K562 (cell line): Measurements from ENCODE around the gene TXNRD3.

Source experiments
- JUN ChIP-seq, 2 experiments: sonication (generic) in 1 of 2; formaldehyde crosslinking in 1 of 2; IDR thresholded peaks; 2 replicates each; pipeline versions ENCODE4 v1.6.1 to v1.8.0; 2012 to 2022; ENCODE audit warnings: borderline replicate concordance in 2 of 2, mild to moderate bottlenecking in 2 of 2, improper control_type of control experiment in 1 of 2, low read depth in 1 of 2, low read length in 1 of 2, missing genetic modification reagents in 1 of 2
- NFIX ChIP-seq: fragments of 250-450 bp; sonication (Bioruptor Pico); IDR thresholded peaks from 2 replicates; pipeline ENCODE4 v1.4.0; 2020; ENCODE audit warnings: low read depth, mild to moderate bottlenecking, moderate library complexity
- NR2C2 ChIP-seq, 2 experiments: fragments of 200-800 bp in 1 of 2; sonication (Bioruptor generic) in 1 of 2; sonication (generic) in 1 of 2; formaldehyde crosslinking in 1 of 2; IDR thresholded peaks; 2 replicates each; pipeline versions ENCODE4 v1.6.1 to v1.8.0; 2016 to 2022; ENCODE audit warnings: mild to moderate bottlenecking in 1 of 2, missing compliant biosample characterization in 1 of 2, missing genetic modification characterization in 1 of 2, missing genetic modification reagents in 1 of 2
- POLR2AphosphoS5 ChIP-seq: IDR thresholded peaks from 2 replicates; pipeline ENCODE4 v1.6.1; 2011; ENCODE audit warnings: mild to moderate bottlenecking, low read depth, low read length, moderate library complexity; ENCODE audit not compliant: control insufficient read depth, insufficient read depth

GRCh38 chr3:126671521-126671920 lies 16.6 kb upstream of the TXNRD3 start:
- TF ChIP-seq JUN (IDR thresholded peaks at IDR 0.05; ENCODE audit: borderline replicate concordance, low read depth, low read length) (no peak), JUN (CRISPR knock-in tag; IDR thresholded peaks at IDR 0.05; ENCODE audit: borderline replicate concordance) (no peak), POLR2AphosphoS5 (no peak), NFIX (CRISPR knock-in tag) (no peak), NR2C2 (CRISPR knock-in tag; IDR thresholded peaks at IDR 0.05) (no peak), NR2C2 (tag; IDR thresholded peaks at IDR 0.05) (no peak)
